Activated CD8-positive, alpha-beta memory T cell treated with anti-CD3 and anti-CD28 coated beads for 48 hours (primary cell): Measurements from ENCODE around the gene PICK1.

Experiments
- DNase-seq, 3 experiments: peaks; one replicate each; pipeline ENCODE4 v3.0.0-alpha.2; 2020; ENCODE audit warnings: low read depth in 2 of 3, low spot score in 2 of 3

PICK1 gene

DNA sequence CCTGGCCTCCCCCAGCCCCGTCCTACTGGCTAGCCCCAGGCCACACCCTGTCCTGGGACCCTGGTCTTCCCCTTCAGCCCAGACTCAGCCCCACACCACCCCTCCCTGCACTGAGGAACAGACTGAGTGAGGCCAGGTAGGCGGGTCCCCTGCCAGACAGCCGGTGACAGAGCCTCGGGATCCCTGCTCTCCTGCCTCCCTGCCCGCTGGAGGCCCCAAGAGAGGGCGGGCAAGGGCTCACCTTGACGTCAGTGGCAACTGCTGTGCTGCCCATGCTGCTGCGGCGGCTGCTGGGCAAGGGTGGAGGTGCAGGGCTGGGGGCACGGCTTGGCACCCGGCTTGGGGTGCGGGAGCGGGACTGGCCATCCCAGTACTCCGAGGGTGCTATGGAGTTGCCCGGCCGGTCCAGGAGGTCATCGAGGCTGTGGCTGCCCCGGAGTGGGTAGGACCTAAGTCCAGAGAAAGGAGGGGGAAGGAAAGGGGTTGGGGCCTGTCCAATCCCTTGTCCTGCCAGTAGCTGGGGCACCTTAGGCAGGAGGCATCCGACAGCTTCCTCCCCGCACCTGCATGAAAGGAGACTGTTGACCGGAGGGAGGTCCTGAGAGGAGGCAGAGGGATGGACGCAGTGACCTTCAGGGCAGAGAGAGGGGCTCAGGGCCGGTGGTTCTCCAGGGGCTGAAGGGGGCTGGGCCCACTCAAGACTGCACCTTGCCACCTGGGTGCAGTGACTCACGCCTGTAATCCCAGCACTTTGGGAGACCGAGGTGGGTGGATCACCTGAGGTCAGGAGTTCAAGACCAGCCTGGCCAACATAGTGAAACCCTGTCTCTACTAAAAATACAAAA is 29.0 kb downstream of the PICK1 start:
- no peak for DNase-seq

DNA sequence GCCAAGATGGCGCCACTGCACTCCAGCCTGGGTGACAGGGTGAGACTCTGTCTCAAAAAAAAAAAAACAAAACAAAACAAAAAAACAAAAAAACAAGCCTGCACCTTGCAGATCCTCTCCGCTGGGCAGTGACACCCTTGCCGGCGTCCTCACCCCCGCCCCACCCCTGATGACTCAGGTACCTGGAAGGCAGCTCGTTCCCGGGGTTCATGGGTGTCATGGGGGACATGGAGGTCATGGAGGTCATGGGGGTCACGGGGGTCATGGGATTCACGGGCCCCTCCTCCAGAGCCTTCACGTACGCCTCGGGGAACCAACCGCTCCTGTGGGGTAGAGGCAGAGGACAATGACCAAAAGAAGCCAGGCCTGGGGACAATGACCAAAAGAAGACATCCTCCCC is 29.7 kb downstream of the PICK1 start:
- no peak for DNase-seq

DNA sequence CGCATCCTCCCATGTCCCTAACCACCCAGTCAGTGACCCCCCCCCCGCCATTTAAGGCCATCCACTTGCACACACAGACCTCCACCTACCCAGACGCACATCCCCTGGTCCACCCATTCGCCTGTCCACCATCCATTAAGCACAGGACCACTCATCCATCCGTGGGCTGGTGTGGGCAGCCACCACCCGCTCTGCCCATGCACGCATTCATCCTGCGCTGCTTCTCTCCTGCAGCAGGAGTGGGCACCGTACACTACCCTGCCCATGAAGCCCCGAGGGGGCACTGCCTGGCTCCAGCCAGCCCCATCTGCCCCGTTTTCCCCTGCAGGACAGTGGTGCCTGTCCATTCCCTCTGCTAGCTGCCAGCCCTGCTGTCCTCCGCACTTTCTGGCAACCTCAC is 30.7 kb downstream of the PICK1 start:
- no peak for DNase-seq

DNA sequence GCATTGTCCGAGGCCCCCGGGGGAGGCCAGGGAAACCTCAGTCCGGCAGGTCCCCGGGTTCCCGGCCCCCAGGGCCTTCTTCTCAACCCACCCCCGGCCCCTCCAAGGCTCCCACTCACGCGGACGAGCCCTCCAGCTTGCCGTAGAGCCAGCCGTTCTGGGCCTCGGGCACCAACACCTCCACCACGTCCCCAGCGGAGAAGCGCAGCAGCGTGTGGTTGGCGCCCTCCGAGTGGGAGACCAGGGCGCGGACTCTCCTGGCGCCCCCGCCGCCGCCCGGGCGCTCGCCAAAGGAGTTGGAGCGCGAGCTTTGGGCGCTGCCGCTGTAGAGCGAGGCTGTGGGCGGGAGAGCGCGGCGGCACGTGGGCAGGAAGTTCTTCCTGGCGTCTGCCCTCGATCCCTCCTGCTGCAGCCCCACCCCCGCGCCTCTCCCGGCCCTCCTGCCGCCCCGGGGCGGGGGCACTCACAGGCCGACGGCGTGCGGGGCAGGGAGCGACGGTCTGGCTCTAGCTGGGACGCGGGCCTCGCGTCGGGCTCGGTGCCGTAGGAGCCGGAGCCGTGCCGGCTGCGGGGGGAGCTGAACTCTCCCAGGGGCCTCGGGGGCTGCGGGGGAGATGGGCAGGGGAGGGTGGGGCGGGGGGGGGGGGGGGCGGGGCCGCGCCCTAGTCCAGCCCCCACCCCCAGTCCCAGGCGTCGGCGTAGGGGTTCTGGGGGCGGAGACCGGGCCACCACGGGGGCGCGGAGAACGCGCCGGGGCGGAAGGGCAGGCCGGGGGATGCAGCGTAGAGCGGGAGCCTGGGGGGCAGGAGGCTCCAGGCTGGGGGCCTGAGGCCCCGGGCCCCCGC is 31.6 kb downstream of the PICK1 start:
- no peak for DNase-seq

DNA sequence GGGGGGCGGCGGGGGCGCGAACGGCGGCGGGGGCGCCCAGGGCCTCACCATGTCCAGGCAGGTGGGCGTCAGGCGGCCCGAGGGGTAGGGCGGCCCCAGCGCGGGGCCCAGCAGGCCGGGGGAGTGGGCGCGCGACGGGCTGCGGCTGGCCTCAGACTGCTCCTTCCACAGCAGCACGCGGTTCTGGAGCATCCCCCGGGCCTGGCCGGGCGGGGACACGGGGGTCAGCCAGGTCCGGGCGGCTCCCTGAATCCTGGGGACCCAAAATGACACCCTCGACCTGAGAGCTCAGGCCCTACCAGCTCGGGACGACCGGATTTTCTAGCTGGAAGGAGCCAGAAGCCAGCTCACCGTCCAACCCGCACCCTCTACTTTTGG is 32.3 kb downstream of the PICK1 start:
- DNase-seq: no peak

DNA sequence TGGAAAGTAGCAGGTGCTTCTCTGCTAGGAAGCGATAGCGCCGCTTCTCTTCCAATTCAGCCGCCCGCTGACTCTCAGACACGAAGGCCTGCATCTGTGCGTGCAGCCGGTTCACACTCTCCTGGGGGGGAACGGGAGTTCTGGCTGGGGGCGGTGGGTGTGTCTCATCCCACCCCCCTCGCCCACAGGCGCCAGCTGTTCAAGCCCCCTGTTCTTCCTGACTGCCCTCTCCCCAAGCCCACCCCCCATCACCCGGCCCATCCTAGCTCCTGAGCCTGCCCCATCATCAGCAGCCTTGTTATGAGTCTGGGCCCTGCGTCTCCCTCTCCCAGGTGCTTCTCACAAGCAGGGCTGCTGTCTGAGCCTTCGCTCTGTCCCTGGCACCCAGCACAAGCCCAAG is 39.9 kb downstream of the PICK1 start:
- DNase-seq: no peak

DNA sequence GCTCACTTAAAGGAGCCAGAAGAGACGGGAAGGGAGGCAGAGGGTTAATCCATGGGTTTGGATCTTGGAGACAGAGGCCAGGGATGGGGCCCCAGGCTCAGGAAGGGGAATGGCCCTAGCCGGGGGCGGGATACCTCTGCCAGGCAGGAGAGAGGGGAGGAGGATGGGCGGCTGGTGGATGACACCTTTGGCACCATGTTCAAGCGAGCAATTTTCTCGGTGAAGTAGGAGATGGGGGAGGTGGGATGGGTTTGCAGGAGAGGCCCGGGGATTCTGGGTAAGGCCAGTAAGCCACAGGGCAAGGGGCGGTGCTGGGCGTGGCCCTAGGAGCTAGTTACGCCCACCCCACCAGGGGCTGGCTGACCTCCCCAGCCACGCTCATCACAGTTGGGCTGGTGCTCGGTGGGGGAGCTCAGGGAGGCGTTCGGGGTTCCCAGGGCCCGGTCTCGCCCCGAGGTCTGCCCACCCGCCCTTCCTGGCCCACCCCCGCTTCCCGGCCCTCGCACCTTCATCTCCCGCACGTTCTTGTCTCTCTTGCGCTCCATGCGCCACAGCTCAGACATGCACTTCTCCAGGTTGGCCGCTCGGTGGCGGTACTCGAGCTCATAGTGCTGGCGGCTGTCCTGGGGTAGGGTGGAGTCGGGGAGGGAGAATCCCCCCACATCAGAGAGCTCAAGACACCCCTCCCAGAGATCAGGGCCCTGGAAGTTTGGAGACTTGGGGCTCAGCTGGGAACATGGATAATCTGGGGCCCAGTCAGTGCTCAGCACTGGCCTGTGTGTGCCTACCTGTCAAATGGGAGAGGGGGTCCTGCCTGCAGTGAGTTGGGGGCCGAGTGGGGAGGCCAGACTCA is 40.6 kb downstream of the PICK1 start:
- no peak for DNase-seq

DNA sequence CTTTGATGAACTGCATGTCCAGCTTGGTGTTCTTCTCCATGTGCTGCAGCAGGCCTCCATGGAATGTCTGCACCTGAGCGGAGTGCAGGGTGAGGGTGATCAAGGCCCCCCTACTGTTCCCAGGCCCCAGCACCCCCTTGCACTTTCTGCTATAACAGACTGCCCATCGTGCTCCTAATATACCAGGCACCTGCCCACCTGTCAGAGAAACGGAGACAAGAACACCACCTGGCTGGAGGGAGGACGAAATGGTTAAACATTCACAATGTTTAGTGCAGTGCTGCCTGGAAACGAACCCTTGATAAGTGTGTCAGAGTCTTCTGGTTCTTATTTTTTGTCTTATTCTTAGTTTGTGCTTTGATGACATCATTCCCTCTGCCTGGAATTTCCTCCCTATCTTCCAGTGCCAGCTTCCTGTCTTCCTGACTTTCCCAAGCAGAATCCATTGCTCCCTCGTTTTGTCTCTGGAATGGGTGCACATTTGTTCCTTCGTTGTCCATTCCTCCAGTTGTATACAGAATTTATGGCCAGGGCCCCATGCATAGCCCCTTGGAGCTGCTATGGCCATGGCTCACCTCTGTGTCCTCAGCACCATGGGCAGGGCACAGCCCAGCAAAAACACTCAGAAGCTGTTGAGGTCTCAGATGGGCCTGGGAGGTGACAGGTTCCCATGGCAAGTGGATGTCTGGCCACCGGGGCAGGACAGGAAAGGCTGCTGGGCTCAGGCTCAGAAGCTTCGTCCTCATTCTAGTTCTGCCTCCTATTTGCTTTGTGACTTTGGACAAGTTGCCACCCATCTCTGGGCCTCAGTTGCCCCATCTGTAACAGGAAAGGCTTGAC is 41.4 kb downstream of the PICK1 start:
- no peak for DNase-seq

DNA sequence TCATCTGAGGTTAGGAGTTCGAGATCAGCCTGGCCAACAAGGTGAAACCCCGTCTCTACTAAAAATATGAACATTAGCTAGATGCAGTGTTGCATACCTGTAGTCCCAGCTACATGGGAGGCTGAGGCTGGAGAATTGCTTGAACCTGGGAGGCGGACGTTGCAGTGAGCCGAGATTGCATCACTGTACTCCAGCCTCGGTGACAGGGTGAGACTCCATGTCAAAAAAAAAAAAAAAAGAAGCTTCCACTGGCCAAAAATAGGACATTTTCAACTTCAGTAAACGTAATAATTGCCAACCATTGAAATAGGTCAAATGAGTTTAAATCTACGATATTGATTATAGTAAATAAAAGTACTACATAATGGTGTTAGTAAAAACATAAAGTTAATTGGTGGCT is 46.4 kb downstream of the PICK1 start:
- DNase-seq: no peak

DNA sequence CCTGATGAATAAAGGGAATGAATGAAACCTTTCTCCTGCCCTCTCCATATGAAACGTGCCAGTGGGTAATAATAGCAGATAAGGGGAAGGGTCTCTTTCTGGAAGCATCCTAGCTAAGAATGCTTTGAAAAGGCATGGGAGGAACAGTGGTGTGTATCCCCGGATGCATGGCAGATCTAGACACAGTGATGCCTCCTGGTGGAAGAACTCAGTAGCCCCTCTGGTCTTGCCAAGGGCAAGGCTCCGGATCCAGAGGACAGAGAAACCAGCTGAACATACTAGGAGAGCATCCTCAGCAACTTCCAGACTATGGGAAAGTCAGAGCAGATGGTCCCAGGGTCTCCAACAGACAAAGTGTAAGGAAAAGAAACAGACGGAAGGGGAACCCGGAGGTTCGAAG is 46.9 kb downstream of the PICK1 start:
- DNase-seq: no peak

DNA sequence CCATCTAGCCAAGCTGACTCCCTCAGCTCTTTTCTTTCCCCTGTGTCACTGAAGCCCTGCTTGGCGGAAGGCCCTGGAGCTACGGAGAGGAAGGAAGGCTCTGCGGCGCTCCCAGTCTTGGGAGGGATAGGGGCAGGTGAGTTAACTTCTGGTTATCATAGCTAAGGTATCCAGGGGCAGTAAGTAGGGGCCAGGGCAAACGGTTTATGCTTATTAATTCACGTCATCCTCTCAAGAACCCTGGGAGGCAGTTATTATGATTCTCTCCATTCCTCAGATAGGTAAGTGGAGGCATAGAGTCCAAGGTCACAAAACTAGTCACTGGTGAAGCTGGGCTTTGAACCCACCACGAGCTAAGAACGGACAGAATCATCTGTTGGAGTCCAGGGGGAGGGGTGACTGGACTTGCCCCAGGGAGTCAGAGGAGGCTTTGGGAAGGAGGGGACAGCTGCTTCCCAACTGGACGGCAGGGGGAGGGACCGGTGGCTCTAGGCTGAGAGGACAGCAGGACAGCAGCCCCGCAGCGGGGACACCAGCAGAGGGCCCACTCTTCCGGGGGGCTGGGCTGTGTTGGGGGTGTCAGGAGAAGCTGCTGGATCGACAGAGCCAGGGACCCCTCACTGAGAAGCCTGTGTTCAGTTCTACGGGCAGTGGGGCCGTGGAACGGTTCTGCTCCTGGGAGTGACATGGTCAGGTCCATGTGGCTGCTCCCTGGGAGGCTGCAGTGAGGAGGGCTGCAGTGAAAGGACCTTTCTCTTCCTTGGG is 49.8 kb downstream of the PICK1 start:
- DNase-seq: no peak

DNA sequence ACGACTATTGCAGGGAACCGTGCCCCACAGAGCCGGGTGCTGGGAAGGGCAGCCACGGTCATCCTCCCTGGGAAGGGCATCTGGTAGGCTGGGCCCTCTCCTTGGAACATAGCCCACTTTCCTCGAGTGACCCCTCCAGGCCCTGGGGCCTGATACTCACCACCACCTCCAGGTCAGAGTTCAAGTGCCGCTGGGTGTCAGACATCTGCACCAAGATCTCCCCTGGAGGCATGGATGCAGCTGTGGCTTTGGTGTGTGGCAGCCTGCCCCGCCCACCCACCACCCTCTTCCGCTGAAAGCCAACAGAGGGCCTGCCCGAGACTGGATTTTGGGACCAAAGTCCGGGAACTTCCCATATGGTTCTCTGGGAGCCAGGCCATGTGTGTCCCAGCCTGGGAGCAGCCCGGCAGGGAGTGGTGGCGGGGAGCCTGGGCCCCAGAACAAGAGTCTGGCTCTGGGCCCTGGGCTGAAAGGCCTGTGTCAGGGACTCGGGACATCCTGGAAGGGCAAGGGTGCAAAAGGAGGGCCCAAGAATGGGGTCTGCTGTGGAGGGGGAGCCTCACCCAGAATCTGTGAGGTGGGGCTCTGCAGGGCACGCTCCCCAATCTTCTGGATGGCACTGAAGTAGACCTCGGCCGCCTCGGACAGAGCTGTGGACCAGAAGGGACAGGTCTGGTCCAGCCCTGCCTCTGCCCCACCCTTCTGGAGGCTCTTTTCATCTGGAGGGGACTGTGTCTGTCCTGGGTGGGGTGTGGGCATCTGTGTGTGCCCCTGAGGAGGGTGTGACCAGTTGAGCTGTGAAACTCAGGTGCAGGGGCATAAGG is 50.7 kb downstream of the PICK1 start:
- no peak for DNase-seq

DNA sequence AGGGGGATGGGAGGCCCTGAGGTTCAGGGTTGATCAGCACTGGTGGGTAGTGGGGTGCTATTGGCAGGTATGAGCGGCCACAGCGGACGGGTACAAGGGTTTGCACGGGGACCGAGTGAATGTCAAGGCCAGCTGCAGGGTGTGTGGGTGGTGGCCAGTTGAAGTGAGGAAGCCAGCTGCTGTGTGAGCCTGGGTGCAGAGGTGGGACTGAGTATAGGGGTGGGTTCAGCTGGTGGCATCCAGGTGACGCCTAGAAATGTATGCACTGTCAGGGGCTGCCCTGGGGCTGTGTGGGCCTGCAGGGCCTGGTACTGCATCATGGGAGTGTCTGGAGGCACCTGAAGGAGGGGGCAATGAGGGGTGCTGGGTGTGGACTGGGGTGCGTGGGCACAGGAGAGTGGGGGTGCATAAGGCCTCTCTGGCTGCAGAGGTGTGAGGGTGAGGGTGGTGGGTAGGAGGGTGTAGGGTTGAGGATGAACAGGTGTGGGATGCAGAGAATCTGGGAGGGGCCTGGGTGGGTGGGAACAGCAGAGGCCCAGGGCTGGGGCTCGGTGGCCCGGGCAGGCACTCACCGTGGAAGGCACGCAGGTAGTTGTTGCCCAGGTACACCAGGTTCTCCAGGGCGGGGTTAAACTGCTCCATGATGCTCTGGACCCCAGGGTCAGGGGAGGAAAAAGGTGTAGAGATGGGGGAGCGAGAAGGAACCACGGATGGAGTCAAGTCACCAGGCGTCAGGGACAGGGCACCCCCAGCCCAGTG is 51.5 kb downstream of the PICK1 start:
- no peak for DNase-seq

DNA sequence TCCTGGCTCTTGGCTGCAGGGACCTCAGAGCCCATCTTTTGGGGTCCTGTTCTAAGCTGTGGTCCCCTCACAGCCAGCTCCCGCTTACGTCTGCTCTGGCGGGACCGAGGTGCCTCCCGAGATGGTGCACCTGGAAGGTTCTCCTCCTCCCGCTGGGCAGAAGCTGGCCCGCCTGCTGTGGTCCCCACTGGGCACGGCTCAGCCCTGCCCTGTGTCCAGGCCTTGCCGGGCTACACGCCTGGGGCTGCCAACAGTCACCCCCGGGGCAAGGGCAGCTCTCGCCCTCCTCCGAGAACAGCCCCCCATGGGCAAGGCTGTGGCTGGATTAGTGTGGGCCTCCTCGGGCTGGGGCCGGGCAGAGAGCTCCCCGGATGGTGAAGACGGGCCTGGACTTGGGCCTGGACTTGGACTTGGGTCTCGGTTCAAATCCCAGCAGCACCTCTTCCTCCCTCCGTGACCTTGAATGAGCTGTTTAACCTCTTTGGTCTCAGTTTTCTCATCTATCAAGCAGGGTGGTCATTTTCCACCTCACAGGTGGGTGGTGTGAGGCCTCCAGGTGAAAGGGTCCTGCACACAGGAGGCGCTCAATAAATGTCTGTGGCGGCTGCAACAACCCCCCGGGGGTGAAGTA is 52.3 kb downstream of the PICK1 start:
- DNase-seq: no peak

DNA sequence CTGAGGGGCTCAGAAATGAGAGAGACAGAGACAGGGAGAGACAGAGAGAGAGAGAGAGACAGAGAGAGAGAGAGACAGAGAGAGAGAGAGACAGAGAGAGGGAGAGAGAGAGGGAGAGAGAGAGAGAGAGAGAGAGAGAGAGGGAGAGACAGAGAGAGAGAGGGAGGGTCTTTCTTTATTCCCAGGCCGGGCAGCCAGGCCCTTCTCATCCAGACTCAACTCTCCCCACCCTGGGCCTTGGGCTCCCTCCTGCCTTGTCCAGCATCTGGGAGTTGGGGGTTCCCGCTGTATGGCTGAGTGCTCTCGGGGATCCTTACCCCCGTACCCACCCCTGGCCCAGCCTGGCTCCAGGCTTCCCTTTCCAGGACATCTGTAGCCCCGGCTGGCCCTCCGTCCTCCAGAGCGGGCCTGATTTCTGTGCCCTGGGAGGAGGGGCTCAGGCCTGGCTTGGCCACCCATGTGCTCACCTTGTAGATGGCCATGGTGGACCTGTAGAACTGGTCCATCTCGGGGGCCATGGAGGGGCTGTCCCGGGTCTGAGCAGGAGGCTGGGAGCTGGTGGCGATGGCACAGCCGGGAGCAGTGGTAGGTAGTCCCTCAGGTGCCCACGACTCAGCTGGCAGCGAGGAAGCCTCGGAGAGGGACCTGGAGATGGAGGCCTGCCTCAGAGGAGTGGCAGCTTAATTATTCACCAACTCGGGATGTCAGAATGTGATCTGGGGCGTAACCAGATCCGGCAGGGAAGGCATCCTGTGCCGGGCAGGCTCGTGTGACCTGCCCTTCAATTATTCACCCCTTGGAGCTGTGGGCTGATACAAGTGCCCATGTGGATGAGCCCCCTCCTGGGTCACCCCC is 53.0 kb downstream of the PICK1 start, which contains the start of gene BAIAP2L2:
Gene BAIAP2L2 (minus strand): TSS at position 677 of the 855 bp plus-strand sequence. CDS start 159 bp downstream, at position 518.
- no peak for DNase-seq
